Measurements from ENCODE around the gene SGPP2. TPM values are rescaled to one million over a fixed set of nuclear protein-coding genes. Genes with fewer than 3 reads are reported as not detected.

SGPP2 gene
- polyA plus RNA-seq, 1 donor from 2014 or later = 3.1 TPM

DNA sequence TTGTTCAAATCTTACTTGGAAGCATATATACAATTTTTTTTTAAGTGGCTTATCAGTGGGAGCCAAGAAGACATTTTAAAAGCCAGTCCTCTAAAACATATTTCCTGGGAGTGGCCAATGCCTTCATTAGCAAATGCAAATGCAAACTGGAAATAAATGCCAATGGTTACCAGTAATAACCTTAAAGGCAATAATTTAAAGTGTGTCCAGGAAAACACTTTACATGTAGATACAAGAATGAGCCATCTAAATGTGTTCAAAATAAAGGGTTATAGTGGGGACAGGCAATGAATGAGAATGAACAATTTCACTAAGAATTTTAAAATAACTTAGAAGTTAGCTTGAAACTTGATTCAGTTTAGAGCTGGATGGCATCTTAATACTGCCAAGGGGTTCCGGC, 167.3 kb downstream of the SGPP2 start:
- peaks cover 12% of the 10 kb centered on the region for H3K36me3 Mint-ChIP-seq
- peaks cover 0 to 2% (median 2%) of the 10 kb centered on the region in 3 donors for H3K4me1 Mint-ChIP-seq
- peaks cover 0 to 4% (median 0%) of the 10 kb centered on the region in 3 donors for H3K9me3 Mint-ChIP-seq
- H3K27me3 Mint-ChIP-seq = no peaks in the 10 kb centered on the region
- H3K4me3 Mint-ChIP-seq = no peak overlapping the region
- H3K27ac Mint-ChIP-seq = no peak overlapping the region

DNA sequence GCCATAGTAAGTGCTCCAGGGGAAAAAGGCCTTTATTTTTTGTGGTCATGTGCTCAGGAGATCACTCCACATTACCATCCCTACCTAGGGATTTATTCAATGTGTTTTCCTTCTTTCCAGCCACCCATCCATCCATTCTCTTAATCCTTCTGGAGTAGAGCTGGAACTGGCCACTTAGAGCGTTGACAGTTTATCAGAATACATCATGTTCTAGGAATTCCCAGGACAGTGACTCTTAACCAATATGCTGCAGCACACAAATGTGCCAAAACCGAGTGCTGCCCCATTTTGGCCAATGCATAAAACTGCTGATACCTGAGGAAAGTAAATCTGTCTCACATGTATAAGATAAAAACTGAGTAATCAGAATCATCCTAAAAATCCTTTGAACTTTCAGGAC, 167.8 kb downstream of the SGPP2 start:
- H3K27me3 Mint-ChIP-seq = no peaks in the 10 kb centered on the region
- peaks cover 0 to 4% (median 0%) of the 10 kb centered on the region in 3 donors for H3K9me3 Mint-ChIP-seq
- no peak overlapping the region for H3K27ac Mint-ChIP-seq
- H3K4me3 Mint-ChIP-seq = no peak overlapping the region
- H3K4me1 Mint-ChIP-seq = peaks cover 0 to 2% (median 2%) of the 10 kb centered on the region in 3 donors
- H3K36me3 Mint-ChIP-seq = peaks cover 12% of the 10 kb centered on the region

DNA sequence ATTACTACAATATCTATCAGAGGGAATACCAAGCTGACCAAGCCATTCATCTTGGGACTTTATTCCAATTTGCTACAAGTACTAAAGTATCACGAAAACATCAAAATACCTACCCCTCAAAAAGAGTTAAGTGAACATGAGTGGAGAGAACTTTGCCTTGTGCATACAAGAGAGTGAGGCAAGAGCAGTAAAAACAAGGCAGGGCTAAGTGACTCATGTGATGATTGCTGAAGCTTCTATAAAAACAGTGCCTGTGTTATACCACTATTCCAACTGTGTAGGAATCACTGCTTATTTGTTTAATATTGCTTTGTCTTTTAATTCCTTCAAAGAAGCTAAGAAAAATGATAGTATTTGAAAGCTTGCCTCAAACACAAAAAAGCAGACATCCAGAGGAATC, 170.3 kb downstream of the SGPP2 start:
- Mint-ChIP-seq H3K27ac (no peak overlapping the region), H3K36me3 (peaks cover 10% of the 10 kb centered on the region), H3K9me3 (no peaks in the 10 kb centered on the region), H3K27me3 (no peaks in the 10 kb centered on the region), H3K4me1 (peaks cover 0 to 2% (median 0%) of the 10 kb centered on the region in 3 donors), H3K4me3 (no peak overlapping the region)

DNA sequence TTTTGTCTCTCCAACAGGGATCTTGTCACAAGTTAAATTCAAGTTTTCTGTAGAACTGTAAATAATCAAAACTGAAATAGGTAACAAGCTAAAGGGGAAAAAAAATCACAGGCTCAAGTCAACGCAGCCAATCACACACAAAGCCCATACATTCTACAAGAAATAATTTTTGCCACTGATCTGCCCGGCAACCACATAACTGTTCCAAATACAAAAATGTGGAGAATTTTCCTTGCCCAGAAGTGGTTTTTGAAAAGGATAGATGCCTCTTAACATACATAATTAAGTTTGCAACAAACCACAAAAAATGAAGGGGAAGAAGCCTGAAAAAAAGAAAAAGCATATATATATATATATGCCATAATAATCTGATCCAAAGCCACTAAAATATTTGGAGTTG, 171.2 kb downstream of the SGPP2 start:
- no peaks in the 10 kb centered on the region for H3K27me3 Mint-ChIP-seq
- no peaks in the 10 kb centered on the region for H3K9me3 Mint-ChIP-seq
- H3K27ac Mint-ChIP-seq = peak overlapping the region in 1 of 3 donors; percentile 11
- H3K4me1 Mint-ChIP-seq = peaks cover 0 to 2% (median 2%) of the 10 kb centered on the region in 3 donors
- H3K4me3 Mint-ChIP-seq = no peak overlapping the region
- H3K36me3 Mint-ChIP-seq = peaks cover 10% of the 10 kb centered on the region

DNA sequence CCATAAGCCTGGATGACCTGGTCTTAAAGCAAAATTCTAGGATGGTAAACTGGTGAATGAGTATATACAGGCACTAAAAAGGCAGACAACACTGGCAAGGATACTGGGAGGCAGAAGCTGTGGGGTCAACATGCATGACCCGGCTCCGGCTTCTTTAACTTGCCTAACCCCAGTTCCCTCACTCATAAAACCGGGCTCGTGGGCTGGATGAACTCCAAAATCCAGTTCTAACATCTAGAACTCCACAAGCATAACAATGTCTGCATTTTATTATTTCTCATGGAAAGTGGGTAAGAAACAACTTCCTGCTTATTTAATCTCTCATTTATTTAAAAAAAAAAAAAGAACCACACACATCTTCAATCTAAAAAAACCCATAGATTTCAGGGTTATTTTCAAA, 174.3 kb downstream of the SGPP2 start:
- H3K27ac Mint-ChIP-seq = no peak overlapping the region
- no peaks in the 10 kb centered on the region for H3K27me3 Mint-ChIP-seq
- H3K36me3 Mint-ChIP-seq = peaks cover 6% of the 10 kb centered on the region
- H3K4me1 Mint-ChIP-seq = peaks cover 0 to 2% (median 0%) of the 10 kb centered on the region in 3 donors
- no peak overlapping the region for H3K4me3 Mint-ChIP-seq
- no peaks in the 10 kb centered on the region for H3K9me3 Mint-ChIP-seq

DNA sequence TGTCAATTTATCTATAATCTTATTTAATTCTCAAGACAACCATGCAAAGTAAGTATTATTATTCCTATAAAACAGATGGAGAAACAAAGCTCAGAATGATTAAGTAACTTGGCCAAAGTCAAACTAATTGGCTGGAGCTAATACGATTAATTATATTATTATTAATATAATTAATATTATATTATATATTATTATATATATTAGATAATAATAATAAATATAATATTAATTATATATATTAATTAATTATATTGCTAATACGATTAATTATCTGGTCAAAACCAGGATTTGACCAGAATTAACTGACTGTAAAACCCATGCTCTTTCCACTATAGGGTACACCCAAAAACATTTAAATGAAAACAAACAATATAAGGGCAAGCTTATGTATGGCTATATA, 179.2 kb downstream of the SGPP2 start:
- no peak overlapping the region for H3K27ac Mint-ChIP-seq
- H3K36me3 Mint-ChIP-seq = peaks cover 4% of the 10 kb centered on the region
- H3K4me3 Mint-ChIP-seq = no peak overlapping the region
- no peaks in the 10 kb centered on the region for H3K9me3 Mint-ChIP-seq
- peaks cover 0 to 2% (median 0%) of the 10 kb centered on the region in 3 donors for H3K4me1 Mint-ChIP-seq
- H3K27me3 Mint-ChIP-seq = no peaks in the 10 kb centered on the region

DNA sequence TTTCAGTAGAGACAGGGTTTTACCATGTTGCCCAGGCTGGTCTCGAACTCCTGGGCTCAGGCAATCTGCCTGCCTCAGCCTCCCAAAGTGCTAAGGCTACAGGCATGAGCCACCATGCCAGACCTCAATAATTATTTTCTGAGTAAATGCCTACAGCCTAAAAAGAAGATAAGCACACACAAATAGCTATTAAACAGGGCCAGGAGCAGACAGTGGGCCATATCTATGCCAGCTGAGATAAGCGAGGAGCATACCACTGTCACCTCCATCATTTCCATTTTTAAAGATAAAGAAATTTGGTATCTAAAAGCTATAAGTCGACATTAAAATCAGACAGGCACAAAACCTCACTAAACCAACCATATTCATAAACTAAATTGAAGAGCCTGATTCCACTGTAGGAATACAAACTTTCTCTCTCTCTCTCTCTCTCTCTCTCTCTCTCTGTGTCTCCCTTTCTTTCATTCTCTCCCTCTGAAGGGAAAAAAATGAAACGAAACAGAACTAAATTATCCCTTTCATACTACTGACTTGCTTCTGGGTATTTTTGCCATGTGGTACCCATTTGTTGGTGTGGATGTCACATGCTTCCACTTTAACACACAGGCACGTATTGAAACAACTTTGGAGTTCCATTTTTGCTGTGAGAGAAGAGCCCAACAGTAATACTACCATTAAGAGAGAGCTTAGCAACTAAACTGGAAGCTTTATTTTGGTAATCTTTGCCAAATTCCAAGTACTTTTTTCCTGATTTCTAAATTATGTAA, 180.6 kb downstream of the SGPP2 start:
- H3K36me3 Mint-ChIP-seq = peaks cover 2% of the 10 kb centered on the region
- H3K27ac Mint-ChIP-seq = peak overlapping the region in 1 of 3 donors; percentile 88
- no peak overlapping the region for H3K4me3 Mint-ChIP-seq
- no peaks in the 10 kb centered on the region for H3K9me3 Mint-ChIP-seq
- peaks cover 0 to 2% (median 0%) of the 10 kb centered on the region in 3 donors for H3K4me1 Mint-ChIP-seq
- H3K27me3 Mint-ChIP-seq = no peaks in the 10 kb centered on the region

DNA sequence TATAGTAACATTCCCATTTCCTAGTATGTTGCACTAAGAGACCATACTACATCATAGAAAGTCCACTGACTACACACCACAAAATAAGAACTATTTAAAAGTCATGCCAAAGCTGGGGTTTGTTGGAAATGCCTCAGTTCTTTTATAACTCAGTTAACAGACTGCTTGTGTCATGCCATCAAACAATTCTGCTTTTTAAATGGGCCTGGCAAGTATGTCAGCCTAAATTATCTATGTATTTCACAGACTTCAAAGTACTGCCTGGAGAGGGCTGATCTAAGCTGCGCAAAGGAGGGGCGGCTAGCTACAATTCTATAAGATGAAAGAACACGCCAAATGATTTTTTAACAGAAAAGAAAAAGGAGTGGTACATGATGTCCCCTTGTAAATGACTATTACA, 182.0 kb downstream of the SGPP2 start:
- H3K36me3 Mint-ChIP-seq = no peaks in the 10 kb centered on the region
- H3K4me3 Mint-ChIP-seq = no peak overlapping the region
- no peaks in the 10 kb centered on the region for H3K4me1 Mint-ChIP-seq
- H3K9me3 Mint-ChIP-seq = no peaks in the 10 kb centered on the region
- no peaks in the 10 kb centered on the region for H3K27me3 Mint-ChIP-seq
- H3K27ac Mint-ChIP-seq = no peak overlapping the region

DNA sequence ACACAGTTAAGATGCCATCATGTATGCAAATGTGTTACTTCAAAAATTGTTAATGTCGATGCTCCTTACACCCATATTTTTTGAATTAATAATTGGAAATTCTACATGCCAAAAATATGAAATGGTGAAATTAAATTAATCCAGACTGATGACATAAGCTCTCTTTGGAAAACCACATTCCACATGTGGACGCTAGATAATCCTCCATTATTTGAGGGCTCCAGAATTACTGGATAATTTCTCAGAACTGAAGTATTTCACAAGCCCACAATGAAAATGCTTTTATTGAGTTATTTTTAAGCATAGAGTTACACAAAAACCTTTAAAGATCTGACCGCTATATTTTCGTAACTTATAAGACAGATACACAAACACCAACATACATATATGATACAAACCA, 183.7 kb downstream of the SGPP2 start:
- H3K9me3 Mint-ChIP-seq = no peaks in the 10 kb centered on the region
- H3K4me1 Mint-ChIP-seq = no peaks in the 10 kb centered on the region
- H3K27ac Mint-ChIP-seq = no peak overlapping the region
- H3K36me3 Mint-ChIP-seq = no peaks in the 10 kb centered on the region
- no peaks in the 10 kb centered on the region for H3K27me3 Mint-ChIP-seq
- H3K4me3 Mint-ChIP-seq = no peak overlapping the region

DNA sequence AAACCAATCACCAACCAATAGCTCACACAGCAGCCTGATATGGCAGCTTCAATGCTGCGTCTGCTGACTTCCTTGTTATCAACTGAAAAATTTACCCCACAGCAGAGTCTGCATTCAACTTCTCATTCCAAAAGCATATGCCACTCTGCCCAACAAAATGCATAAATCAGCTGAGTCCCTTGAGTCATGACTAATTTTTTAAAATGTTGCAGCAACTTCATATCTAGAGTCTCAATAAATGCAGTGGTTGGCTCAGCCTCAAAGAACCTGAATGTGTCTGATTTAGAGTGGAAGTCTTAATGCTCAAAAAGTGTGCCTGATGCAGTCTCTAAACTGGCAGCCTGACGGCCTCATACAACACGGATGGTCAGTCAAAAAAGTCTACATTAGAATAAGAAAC, 185.0 kb downstream of the SGPP2 start:
- no peaks in the 10 kb centered on the region for H3K27me3 Mint-ChIP-seq
- no peaks in the 10 kb centered on the region for H3K36me3 Mint-ChIP-seq
- no peak overlapping the region for H3K27ac Mint-ChIP-seq

More for the DNA sequence above, 185.0 kb downstream of the SGPP2 start:
- Mint-ChIP-seq H3K9me3 (no peaks in the 10 kb centered on the region), H3K4me1 (no peaks in the 10 kb centered on the region), H3K4me3 (no peak overlapping the region)

Other genes starting within 250 kb of the SGPP2 start
- gene PAX3, start 125.5 kb upstream of the SGPP2 start, polyA plus RNA-seq = not detected
- gene FARSB, start 231.5 kb downstream of the SGPP2 start, polyA plus RNA-seq = 20.4 TPM
- gene MOGAT1, start 247.1 kb downstream of the SGPP2 start, polyA plus RNA-seq = not detected